ENCODE results near the gene MYO5C.

DNA sequence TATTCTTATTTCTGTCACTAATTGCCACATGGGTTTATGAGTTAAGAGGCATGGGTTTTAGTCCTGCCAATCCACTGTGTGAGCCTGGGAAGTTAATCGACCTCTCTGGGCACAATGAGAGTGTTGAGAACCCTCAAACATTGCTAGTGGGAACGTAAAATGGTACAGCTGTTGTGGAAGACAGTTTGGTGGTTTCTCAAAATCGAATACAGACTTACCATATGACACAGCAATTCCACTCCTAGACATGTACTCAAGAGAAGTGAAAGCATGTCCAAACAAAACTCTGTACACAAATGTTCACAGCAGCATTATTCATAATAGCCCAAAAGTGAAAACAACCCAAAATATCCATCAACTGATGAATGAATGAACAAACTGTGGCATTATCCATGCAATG, 98.7 kb downstream of the MYO5C start:
- TF ChIP-seq, protein P1, sequence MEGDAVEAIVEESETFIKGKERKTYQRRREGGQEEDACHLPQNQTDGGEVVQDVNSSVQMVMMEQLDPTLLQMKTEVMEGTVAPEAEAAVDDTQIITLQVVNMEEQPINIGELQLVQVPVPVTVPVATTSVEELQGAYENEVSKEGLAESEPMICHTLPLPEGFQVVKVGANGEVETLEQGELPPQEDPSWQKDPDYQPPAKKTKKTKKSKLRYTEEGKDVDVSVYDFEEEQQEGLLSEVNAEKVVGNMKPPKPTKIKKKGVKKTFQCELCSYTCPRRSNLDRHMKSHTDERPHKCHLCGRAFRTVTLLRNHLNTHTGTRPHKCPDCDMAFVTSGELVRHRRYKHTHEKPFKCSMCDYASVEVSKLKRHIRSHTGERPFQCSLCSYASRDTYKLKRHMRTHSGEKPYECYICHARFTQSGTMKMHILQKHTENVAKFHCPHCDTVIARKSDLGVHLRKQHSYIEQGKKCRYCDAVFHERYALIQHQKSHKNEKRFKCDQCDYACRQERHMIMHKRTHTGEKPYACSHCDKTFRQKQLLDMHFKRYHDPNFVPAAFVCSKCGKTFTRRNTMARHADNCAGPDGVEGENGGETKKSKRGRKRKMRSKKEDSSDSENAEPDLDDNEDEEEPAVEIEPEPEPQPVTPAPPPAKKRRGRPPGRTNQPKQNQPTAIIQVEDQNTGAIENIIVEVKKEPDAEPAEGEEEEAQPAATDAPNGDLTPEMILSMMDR (optimal IDR thresholded peaks at IDR 0.05 in 1 of 3, IDR thresholded peaks at IDR 0.05 in 1 of 3, conservative IDR thresholded peaks at IDR 0.05 in 1 of 3; ENCODE audit: extremely low read depth in 1 of 3, insufficient read depth in 2 of 3, low read length in 3 of 3) = no peak
- no peak for TF ChIP-seq EZH2 (IDR thresholded peaks at IDR 0.05; ENCODE audit: low read length)

Data from keratinocyte (primary cell).